Ovary (tissue), 9 donors: ENCODE data around the gene SHB. TPM values are rescaled to one million over a fixed set of nuclear protein-coding genes. Genes with fewer than 3 reads are reported as not detected.

ENCODE experiments used
- DNase-seq, 5 donors: peaks; one replicate each; pipeline ENCODE4 v3.0.0-alpha.2; 2019 to 2020
- H3K27ac ChIP-seq, 2 donors: fragments of 200-600 bp; one replicate each; pipeline versions ENCODE4 v1.5.1 to v1.8.0; 2019 to 2022
- H3K27me3 ChIP-seq: fragments of 200-600 bp; one replicate; pipeline ENCODE4 v1.8.0; 2022
- H3K36me3 ChIP-seq: fragments of 200-600 bp; sonication (generic); one replicate; pipeline ENCODE4 v1.5.1; 2019
- H3K4me1 ChIP-seq: one replicate; pipeline ENCODE4 v1.8.1; 2013; ENCODE audit warnings: mild to moderate bottlenecking, moderate library complexity; ENCODE audit not compliant: insufficient read depth
- H3K4me3 ChIP-seq: fragments of 200-600 bp; sonication (generic); one replicate; pipeline ENCODE4 v1.5.1; 2017
- H3K9me3 ChIP-seq, 2 donors: fragments of 200-600 bp in 1 of 2; sonication (generic) in 1 of 2; one replicate each; pipeline versions ENCODE4 v1.5.1 to v1.8.1; 2013 to 2019; ENCODE audit warnings: mild to moderate bottlenecking in 1 of 2, moderate library complexity in 1 of 2
- EP300 ChIP-seq: sonication (generic); formaldehyde crosslinking; IDR thresholded peaks from one replicate; pipeline ENCODE4 v1.6.1; 2017; ENCODE audit warnings: antibody characterized with exemption
- POLR2A ChIP-seq: fragments of 450-650 bp; IDR thresholded peaks from one replicate; pipeline ENCODE4 v1.6.1; 2017; ENCODE audit warnings: antibody characterized with exemption, mild to moderate bottlenecking, moderate library complexity
- WGBS, 3 donors: extraction: QIAGEN DNeasy Blood & Tissue Kit in 1 of 3; methylation state at CpG; one replicate each; pipeline versions ENCODE4 v1.1.5 to v1.1.7; 2013 to 2017; 5-methylcytosine and 5-hydroxymethylcytosine counted together
- intact Hi-C, 4 donors: fragments of 100-400 bp; cut with DNase I; formaldehyde crosslinking; loops; one replicate each; pipeline versions ENCODE4 v1.11.0 to v1.15.1; 2022 to 2023
- polyA plus RNA-seq, 2 donors: library from polyadenylated mRNA; stranded (reverse); fragments of 200-250 nt in 1 of 2; fragments of 350-450 nt in 1 of 2; fragmentation: Illumina TruSeq in 1 of 2; extraction: RNeasy Lipid Tissue Mini Kit (QIAGEN cat#74804) in 1 of 2; gene quantifications; one replicate each; pipeline ENCODE4 v1.2.3, GENCODE V29; 2013 to 2014
- total RNA-seq, 7 donors: library from RNA; depleted of rRNA in 2 of 7; stranded (reverse); fragments of >200 nt in 2 of 7; fragmentation: NEBNext Ultra II Directional in 3 of 7; extraction: Animal tissue kit (Norgen Biotek cat#: 25700) in 3 of 7; gene quantifications; one replicate each; pipeline versions ENCODE4 v1.1.0 to v1.2.4, GENCODE V29; 2016 to 2023
- TF ChIP-seq, protein P1 (sequence below), 3 donors: fragments of 450-650 bp in 2 of 3; fragments of 200-600 bp in 1 of 3; IDR thresholded peaks; one replicate each; pipeline versions ENCODE4 v1.5.1 to v1.8.0; 2016 to 2022; ENCODE audit warnings: antibody characterized with exemption in 3 of 3, mild to moderate bottlenecking in 1 of 3
- donor health status: DM: no; HTN: no; CAD: no; lungs with moderate emphysema.
- donor health status: DM: no; HTN: no; CAD: no.
- donor health status: Bipolar disorder and iron deficiency.
- donor health status: DM: yes; HTN: yes; CAD: no.
- donor health status: DM: no; HTN: no; CAD: no.
- donor health status: DM: yes; HTN: yes; CAD: no.

The SHB gene
- total and polyA plus RNA-seq, 9 donors: 3.5 to 23.8 (median 9.0) TPM

DNA sequence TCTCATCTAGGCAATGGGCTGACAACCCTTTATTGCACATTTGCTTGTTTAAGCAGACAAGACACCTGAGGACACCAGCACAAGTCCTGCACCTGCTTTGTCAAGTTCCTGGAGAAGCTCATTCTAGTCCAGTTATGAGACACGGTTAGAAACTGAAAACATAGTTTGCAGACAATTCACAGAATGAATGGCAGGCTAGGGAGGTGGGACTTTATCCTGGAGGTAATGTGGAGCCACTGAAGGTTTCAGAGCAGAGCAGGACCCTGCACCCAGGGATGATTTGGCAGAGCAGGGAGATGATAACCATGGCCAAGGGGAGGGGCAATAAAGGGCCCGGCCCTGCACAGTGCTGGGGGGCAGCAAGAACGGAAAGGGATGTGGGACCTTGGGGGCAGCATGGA, 114.4 kb downstream of the SHB start:
- no peaks in the 10 kb centered on the region for H3K36me3 ChIP-seq
- TF ChIP-seq POLR2A: no peak
- H3K4me3 ChIP-seq: no peak overlapping the region
- intact Hi-C loops: loop anchor here in 1 of 4 donors (10.0 kb wide), 1 partner anchor 60 kb away; no protein-coding TSS in a partner anchor
- WGBS, 3 donors: 46 to 63% (median 59%) methylated on average over 3 of the region's 3 CpGs
- no peaks in the 10 kb centered on the region for H3K9me3 ChIP-seq
- no peaks in the 10 kb centered on the region for H3K27me3 ChIP-seq
- H3K4me1 ChIP-seq: no peaks in the 10 kb centered on the region
- no peak overlapping the region for H3K27ac ChIP-seq
- no peak for DNase-seq

DNA sequence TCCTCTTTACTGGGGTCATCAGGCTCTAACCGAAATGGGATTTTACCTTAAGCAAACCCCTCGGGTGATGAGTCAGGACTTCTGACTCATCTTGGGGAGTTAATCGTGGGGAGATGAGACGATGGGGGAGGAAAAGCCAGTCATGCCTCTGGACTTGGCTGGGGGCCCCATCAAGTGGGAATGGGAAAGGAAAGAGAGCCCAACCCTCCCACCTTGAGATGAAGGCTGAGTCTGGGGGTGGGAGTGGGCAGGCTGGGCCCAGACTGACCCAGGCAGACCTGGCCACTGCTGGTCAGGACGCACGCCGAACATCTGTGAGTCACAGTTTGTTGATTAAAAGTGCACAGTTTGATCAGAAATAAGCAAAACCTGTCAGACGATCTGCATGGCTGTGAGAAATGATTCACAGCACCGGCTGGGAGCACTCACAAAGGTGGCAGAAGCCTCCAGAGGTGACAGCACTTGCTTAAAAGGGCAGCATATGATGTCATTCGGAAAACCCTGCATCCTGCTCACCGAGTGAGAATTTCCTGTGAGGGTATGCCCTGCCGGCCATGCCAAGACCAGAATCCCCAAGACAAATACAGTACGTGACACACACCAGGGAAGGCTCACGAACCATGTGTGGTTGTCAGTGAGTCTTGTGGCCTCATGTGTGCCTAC, 115.1 kb downstream of the SHB start:
- no peak overlapping the region for H3K27ac ChIP-seq
- intact Hi-C loops: loop anchor here in 1 of 4 donors (10.0 kb wide), 1 partner anchor 61 kb away; no protein-coding TSS in a partner anchor
- DNase-seq: peak; percentile 36 to 70 (median 63)
- no peaks in the 10 kb centered on the region for H3K9me3 ChIP-seq
- H3K4me1 ChIP-seq: no peaks in the 10 kb centered on the region
- TF ChIP-seq EP300 (no peak), POLR2A (no peak)
- TF ChIP-seq, protein P1, sequence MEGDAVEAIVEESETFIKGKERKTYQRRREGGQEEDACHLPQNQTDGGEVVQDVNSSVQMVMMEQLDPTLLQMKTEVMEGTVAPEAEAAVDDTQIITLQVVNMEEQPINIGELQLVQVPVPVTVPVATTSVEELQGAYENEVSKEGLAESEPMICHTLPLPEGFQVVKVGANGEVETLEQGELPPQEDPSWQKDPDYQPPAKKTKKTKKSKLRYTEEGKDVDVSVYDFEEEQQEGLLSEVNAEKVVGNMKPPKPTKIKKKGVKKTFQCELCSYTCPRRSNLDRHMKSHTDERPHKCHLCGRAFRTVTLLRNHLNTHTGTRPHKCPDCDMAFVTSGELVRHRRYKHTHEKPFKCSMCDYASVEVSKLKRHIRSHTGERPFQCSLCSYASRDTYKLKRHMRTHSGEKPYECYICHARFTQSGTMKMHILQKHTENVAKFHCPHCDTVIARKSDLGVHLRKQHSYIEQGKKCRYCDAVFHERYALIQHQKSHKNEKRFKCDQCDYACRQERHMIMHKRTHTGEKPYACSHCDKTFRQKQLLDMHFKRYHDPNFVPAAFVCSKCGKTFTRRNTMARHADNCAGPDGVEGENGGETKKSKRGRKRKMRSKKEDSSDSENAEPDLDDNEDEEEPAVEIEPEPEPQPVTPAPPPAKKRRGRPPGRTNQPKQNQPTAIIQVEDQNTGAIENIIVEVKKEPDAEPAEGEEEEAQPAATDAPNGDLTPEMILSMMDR (IDR thresholded peaks at IDR 0.05): no peak
- 19 to 37% (median 34%) methylated on average over 14 of the region's 14 CpGs for WGBS, 3 donors
- H3K27me3 ChIP-seq: no peaks in the 10 kb centered on the region
- no peak overlapping the region for H3K4me3 ChIP-seq
- no peaks in the 10 kb centered on the region for H3K36me3 ChIP-seq

DNA sequence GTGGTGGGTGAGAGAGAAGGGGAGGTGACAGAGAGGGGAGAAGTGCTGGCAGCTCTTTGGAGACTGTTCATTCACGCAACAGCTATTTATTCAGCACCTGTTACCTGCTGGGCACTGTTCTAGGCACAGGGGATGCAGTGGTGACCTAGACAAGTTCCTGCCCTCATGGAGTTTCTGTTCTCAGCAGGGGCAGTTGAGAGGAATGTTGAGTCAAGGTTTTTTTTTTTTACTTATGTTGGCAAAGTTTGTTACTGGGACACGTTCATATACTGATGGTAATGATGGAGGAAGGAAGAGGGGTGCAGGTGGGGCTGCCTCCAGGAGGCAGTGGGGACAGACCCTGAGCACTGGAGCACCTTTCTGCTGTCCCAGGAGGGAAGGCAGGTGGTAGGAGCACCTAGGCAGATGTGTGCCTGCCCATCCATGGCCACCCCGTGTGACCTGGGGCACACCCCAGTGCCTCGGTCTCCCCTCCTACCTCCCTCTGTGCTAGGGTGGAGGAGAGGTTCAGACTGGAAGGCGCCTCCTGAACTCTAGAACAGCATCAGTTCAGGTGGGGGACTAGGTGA, 115.7 kb downstream of the SHB start:
- Histone ChIP-seq H3K36me3 (no peaks in the 10 kb centered on the region), H3K4me1 (no peaks in the 10 kb centered on the region), H3K27me3 (no peaks in the 10 kb centered on the region), H3K27ac (no peak overlapping the region), H3K9me3 (no peaks in the 10 kb centered on the region), H3K4me3 (no peak overlapping the region)
- WGBS, 3 donors: 78 to 85% (median 78%) methylated on average over 5 of the region's 5 CpGs
- TF ChIP-seq EP300 (no peak), POLR2A (no peak)
- TF ChIP-seq, protein P1 (IDR thresholded peaks at IDR 0.05): no peak
- DNase-seq: no peak
- intact Hi-C loops: loop anchor here in 1 of 4 donors (10.0 kb wide), 1 partner anchor 62 kb away; no protein-coding TSS in a partner anchor

DNA sequence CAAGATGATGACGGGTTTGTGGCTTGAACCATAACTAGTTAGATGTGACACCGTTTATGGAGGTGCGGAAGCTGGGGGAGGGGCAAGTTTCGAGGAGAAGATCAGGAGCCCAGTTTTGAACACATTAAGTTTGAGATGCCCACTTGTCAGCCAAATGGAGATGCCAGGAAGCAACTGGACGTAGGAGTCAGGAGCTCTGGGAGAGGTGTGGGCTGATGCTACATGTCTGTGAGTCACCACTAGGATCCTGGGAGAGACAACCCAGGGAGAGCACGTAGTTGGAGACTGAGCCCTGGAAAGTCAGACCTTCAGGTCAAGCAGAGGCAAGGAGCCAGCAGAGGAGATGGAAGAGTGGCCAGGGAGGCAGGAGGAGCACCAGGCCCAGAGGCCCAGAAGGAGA, 116.3 kb downstream of the SHB start:
- H3K27ac ChIP-seq: no peak overlapping the region
- H3K9me3 ChIP-seq: no peaks in the 10 kb centered on the region
- 71 to 79% (median 71%) methylated on average over 6 of the region's 6 CpGs for WGBS, 3 donors
- intact Hi-C loops: loop anchor here in 1 of 4 donors (10.0 kb wide), 1 partner anchor 62 kb away; no protein-coding TSS in a partner anchor
- no peaks in the 10 kb centered on the region for H3K36me3 ChIP-seq
- TF ChIP-seq EP300 (no peak), POLR2A (no peak)
- TF ChIP-seq, protein P1 (IDR thresholded peaks at IDR 0.05): no peak
- H3K27me3 ChIP-seq: no peaks in the 10 kb centered on the region
- no peaks in the 10 kb centered on the region for H3K4me1 ChIP-seq
- peak in 1 of 5 donors; percentile 22 for DNase-seq
- H3K4me3 ChIP-seq: no peak overlapping the region
